HepG2 (cell line): Measurements from ENCODE around the gene BEST2. TPM values are rescaled to one million over a fixed set of nuclear protein-coding genes. Genes with fewer than 3 reads are reported as not detected.

Source experiments
- AGO2 ChIP-seq: fragments of 200-400 bp; formaldehyde crosslinking; optimal IDR thresholded peaks from 2 replicates; pipeline ENCODE3; 2017; ENCODE audit warnings: mild to moderate bottlenecking, low read depth, low read length, moderate library complexity
- BRD4 ChIP-seq: sonication (generic); formaldehyde crosslinking; IDR thresholded peaks from 2 replicates; pipeline ENCODE4 v1.4.0; 2020; ENCODE audit warnings: missing genetic modification reagents
- EHMT2 ChIP-seq: fragments of 200-600 bp; sonication (generic); IDR thresholded peaks from 2 replicates; pipeline ENCODE4 v1.7.0; 2017; ENCODE audit warnings: antibody characterized with exemption, low read depth, low read length, borderline replicate concordance
- ELF1 ChIP-seq: sonication (generic); formaldehyde crosslinking; IDR thresholded peaks from 2 replicates; pipeline ENCODE4 v1.4.0; 2020; ENCODE audit warnings: missing genetic modification reagents
- ERF ChIP-seq: IDR thresholded peaks from 2 replicates; pipeline ENCODE4 v1.6.1; 2018; ENCODE audit warnings: missing biosample characterization, missing genetic modification reagents
- ETV5 ChIP-seq: IDR thresholded peaks from 2 replicates; pipeline ENCODE4 v1.6.1; 2018; ENCODE audit warnings: missing biosample characterization, missing genetic modification reagents, inconsistent platforms, borderline replicate concordance
- HNRNPL ChIP-seq: fragments of 200-400 bp; formaldehyde crosslinking; IDR thresholded peaks from 2 replicates; pipeline ENCODE4 v1.6.1; 2017; ENCODE audit warnings: mild to moderate bottlenecking, low read depth, low read length
- PHF5A ChIP-seq: IDR thresholded peaks from one replicate; pipeline ENCODE4 v1.6.1; 2018; ENCODE audit warnings: low read depth, missing genetic modification reagents; ENCODE audit not compliant: unreplicated experiment
- TCF7L2 ChIP-seq: IDR thresholded peaks from 2 replicates; pipeline ENCODE4 v1.6.1; 2011; ENCODE audit warnings: mild to moderate bottlenecking, low read depth, low read length, moderate library complexity
- ZNF20 ChIP-seq: sonication (generic); formaldehyde crosslinking; IDR thresholded peaks from 2 replicates; pipeline ENCODE4 v1.4.0; 2020; ENCODE audit warnings: mild to moderate bottlenecking, moderate library complexity, missing genetic modification reagents
- ZNF556 ChIP-seq: sonication (generic); formaldehyde crosslinking; IDR thresholded peaks from 2 replicates; pipeline ENCODE4 v1.4.0; 2020; ENCODE audit warnings: mild to moderate bottlenecking, missing genetic modification reagents, borderline replicate concordance
- ZNF614 ChIP-seq: IDR thresholded peaks from 2 replicates; pipeline ENCODE4 v1.6.1; 2018; ENCODE audit warnings: missing biosample characterization, missing genetic modification reagents, inconsistent platforms, borderline replicate concordance
- polyA plus RNA-seq, 8 experiments: library from polyadenylated mRNA; depleted of rRNA in 3 of 8; stranded (reverse) in 7 of 8; unstranded in 1 of 8; fragments of >200 nt; fragmentation: Illumina TruSeq in 4 of 8; extraction: Trizol in 4 of 8; gene quantifications; 2 replicates each; pipeline versions ENCODE4 v1.2.1 to v1.2.3, GENCODE V29; 2011 to 2016; ENCODE audit warnings: low read depth in 4 of 8, missing spikeins in 1 of 8, mixed read lengths in 1 of 8; ENCODE audit not compliant: insufficient read depth in 1 of 8
- total RNA-seq, 5 experiments: library from RNA; depleted of rRNA; stranded (reverse); fragments of >200 nt; fragmentation: Illumina TruSeq; extraction: Trizol; gene quantifications; 2 replicates each; pipeline ENCODE4 v1.2.3, GENCODE V29; 2016; ENCODE audit warnings: low read depth in 1 of 5
- TF ChIP-seq, protein P1 (sequence below): sonication (generic); formaldehyde crosslinking; IDR thresholded peaks from 2 replicates; pipeline ENCODE4 v1.5.1; 2020; ENCODE audit warnings: mild to moderate bottlenecking, missing genetic modification reagents, moderate library complexity
- TF ChIP-seq, protein P2 (sequence below): IDR thresholded peaks from 2 replicates; pipeline ENCODE4 v1.6.1; 2012; ENCODE audit warnings: low read depth, low read length, improper control_type of control experiment
- TF ChIP-seq, protein P3 (sequence below): sonication (generic); formaldehyde crosslinking; IDR thresholded peaks from 2 replicates; pipeline ENCODE4 v1.9.0; 2021; ENCODE audit warnings: missing genetic modification reagents, mild to moderate bottlenecking, borderline replicate concordance
- TF ChIP-seq, protein P4 (sequence below): sonication (generic); formaldehyde crosslinking; IDR thresholded peaks from 2 replicates; pipeline ENCODE4 v1.5.0; 2020; ENCODE audit warnings: missing genetic modification reagents, mild to moderate bottlenecking, borderline replicate concordance

BEST2 gene
- total and polyA plus RNA-seq, 2 of the 13 experiments (the other 11 are each of a cell fraction or from before 2014, with no cell fraction given): not detected

DNA sequence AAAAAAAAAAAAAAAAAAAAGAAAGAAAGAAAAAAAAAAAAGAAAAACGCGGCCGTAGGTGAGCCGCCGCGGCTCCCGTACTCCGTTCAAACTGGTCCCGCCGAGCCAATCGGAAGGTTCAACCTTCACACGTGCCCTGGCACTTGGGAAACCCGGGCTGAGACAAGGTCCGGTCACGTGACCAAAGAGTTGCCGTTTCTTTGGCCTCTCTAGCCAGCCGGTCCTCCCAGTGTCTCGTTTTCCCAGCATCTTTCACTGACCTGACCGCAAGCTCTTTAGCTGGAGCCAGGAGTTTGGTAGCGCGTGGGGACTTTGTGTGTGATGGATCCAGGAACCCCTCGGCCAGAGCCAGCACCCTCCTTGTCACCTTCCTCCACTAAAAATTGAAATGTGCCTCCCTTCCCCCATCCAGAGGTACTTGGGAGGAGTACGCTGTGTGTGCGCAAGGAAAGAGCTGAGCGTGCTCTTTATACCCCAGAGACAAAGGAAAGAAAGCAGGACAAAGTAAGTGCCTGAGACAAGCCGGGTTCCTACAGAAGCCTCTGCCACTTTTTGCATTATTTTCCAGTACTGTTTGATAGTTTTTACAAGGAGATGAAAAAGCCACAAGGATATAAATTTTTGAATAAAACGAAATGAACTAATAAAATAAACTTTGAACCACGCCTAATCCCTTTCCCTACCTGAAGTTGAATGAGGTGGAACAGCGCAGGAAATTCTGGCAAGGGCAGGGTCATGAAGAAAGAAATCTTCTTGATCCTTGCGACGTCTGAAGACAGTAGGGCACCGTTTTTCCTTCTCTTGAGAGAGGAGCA, 28.8 kb upstream of the BEST2 start (continued):
- TF ChIP-seq, protein P1, sequence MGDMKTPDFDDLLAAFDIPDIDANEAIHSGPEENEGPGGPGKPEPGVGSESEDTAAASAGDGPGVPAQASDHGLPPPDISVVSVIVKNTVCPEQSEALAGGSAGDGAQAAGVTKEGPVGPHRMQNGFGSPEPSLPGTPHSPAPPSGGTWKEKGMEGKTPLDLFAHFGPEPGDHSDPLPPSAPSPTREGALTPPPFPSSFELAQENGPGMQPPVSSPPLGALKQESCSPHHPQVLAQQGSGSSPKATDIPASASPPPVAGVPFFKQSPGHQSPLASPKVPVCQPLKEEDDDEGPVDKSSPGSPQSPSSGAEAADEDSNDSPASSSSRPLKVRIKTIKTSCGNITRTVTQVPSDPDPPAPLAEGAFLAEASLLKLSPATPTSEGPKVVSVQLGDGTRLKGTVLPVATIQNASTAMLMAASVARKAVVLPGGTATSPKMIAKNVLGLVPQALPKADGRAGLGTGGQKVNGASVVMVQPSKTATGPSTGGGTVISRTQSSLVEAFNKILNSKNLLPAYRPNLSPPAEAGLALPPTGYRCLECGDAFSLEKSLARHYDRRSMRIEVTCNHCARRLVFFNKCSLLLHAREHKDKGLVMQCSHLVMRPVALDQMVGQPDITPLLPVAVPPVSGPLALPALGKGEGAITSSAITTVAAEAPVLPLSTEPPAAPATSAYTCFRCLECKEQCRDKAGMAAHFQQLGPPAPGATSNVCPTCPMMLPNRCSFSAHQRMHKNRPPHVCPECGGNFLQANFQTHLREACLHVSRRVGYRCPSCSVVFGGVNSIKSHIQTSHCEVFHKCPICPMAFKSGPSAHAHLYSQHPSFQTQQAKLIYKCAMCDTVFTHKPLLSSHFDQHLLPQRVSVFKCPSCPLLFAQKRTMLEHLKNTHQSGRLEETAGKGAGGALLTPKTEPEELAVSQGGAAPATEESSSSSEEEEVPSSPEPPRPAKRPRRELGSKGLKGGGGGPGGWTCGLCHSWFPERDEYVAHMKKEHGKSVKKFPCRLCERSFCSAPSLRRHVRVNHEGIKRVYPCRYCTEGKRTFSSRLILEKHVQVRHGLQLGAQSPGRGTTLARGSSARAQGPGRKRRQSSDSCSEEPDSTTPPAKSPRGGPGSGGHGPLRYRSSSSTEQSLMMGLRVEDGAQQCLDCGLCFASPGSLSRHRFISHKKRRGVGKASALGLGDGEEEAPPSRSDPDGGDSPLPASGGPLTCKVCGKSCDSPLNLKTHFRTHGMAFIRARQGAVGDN: peak; percentile 56; the same call in 1 of the 2 replicates
- TF ChIP-seq ELF1 (peak; percentile 74), EHMT2 (no peak), ERF (CRISPR knock-in tag) (peak; percentile 55), ETV5 (CRISPR knock-in tag) (peak; percentile 73), BRD4 (CRISPR knock-in tag) (peak; percentile 61; the same call in 1 of the 2 replicates), HNRNPL (no peak), ZNF614 (peak; percentile 32; the same call in 1 of the 2 replicates), AGO2 (peak; percentile 25), ZNF556 (CRISPR knock-in tag) (no peak), ZNF20 (no peak), TCF7L2 (no peak), PHF5A (CRISPR knock-in tag) (peak; percentile 82)
- TF ChIP-seq, protein P2, sequence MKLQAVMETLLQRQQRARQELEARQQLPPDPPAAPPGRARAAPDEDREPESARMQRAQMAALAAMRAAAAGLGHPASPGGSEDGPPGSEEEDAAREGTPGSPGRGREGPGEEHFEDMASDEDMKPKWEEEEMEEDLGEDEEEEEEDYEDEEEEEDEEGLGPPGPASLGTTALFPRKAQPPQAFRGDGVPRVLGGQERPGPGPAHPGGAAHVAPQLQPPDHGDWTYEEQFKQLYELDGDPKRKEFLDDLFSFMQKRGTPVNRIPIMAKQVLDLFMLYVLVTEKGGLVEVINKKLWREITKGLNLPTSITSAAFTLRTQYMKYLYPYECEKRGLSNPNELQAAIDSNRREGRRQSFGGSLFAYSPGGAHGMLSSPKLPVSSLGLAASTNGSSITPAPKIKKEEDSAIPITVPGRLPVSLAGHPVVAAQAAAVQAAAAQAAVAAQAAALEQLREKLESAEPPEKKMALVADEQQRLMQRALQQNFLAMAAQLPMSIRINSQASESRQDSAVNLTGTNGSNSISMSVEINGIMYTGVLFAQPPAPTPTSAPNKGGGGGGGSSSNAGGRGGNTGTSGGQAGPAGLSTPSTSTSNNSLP: no peak
- TF ChIP-seq, protein P3, sequence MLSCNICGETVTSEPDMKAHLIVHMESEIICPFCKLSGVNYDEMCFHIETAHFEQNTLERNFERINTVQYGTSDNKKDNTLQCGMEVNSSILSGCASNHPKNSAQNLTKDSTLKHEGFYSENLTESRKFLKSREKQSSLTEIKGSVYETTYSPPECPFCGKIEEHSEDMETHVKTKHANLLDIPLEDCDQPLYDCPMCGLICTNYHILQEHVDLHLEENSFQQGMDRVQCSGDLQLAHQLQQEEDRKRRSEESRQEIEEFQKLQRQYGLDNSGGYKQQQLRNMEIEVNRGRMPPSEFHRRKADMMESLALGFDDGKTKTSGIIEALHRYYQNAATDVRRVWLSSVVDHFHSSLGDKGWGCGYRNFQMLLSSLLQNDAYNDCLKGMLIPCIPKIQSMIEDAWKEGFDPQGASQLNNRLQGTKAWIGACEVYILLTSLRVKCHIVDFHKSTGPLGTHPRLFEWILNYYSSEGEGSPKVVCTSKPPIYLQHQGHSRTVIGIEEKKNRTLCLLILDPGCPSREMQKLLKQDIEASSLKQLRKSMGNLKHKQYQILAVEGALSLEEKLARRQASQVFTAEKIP: no peak
- TF ChIP-seq, protein P4, sequence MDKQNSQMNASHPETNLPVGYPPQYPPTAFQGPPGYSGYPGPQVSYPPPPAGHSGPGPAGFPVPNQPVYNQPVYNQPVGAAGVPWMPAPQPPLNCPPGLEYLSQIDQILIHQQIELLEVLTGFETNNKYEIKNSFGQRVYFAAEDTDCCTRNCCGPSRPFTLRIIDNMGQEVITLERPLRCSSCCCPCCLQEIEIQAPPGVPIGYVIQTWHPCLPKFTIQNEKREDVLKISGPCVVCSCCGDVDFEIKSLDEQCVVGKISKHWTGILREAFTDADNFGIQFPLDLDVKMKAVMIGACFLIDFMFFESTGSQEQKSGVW (CRISPR knock-in tag): no peak
